ENCODE measurements around the gene CTDSPL.

DNA sequence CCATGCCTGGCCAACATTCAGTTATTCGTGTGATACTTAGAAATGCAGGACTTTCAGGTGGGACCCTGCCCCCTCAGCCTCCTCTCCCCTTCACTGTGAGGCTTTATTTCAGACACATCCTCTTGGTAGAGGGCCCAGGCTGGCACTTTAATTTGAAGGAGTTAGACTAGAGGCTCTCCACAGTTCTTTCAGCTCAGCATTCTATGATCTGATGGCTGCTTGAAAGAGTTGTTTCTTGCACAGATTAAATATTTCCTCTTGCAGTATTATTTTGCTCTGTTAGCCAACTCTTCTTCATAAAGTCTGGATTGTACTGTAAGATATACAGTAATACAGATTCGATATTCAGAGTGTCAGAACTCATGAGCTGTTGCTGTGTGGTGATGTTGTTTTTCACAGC is 35.1 kb downstream of the CTDSPL start:
- TF ChIP-seq, protein P1, sequence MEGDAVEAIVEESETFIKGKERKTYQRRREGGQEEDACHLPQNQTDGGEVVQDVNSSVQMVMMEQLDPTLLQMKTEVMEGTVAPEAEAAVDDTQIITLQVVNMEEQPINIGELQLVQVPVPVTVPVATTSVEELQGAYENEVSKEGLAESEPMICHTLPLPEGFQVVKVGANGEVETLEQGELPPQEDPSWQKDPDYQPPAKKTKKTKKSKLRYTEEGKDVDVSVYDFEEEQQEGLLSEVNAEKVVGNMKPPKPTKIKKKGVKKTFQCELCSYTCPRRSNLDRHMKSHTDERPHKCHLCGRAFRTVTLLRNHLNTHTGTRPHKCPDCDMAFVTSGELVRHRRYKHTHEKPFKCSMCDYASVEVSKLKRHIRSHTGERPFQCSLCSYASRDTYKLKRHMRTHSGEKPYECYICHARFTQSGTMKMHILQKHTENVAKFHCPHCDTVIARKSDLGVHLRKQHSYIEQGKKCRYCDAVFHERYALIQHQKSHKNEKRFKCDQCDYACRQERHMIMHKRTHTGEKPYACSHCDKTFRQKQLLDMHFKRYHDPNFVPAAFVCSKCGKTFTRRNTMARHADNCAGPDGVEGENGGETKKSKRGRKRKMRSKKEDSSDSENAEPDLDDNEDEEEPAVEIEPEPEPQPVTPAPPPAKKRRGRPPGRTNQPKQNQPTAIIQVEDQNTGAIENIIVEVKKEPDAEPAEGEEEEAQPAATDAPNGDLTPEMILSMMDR (IDR thresholded peaks at IDR 0.05): no peak
- no peak for TF ChIP-seq POLR2AphosphoS5 (IDR thresholded peaks at IDR 0.05)
- no peak for TF ChIP-seq EP300 (IDR thresholded peaks at IDR 0.05)
- TF ChIP-seq POLR2A (IDR thresholded peaks at IDR 0.05): no peak
